Activated T-cell treated with anti-CD3 and anti-CD28 coated beads, Interleukin-2, amount 50 U/mL, for 72 hours (primary cell): ENCODE measurements around the gene RAMP3. TPM values are rescaled to one million over a fixed set of nuclear protein-coding genes. Genes with fewer than 3 reads are reported as not detected.
"Not testable (repeated sequence)": the region's sequence is repeated elsewhere in the genome, so short reads cannot be mapped to it uniquely, and the experiment has no call there.

Experiments used
- ATAC-seq, 2 donors: fragments of 150-1000 bp; cut with Tn5 transposase; replicated peaks in 1 of 2; 2 replicates each; pipeline ENCODE4 v1.10.0; 2021; ENCODE audit warnings: moderate library complexity in 2 of 2, mild to moderate bottlenecking in 1 of 2
- DNase-seq, 2 donors: peaks; one replicate each; pipeline ENCODE4 v3.0.0; 2021 to 2022; ENCODE audit warnings: mixed read lengths in 1 of 2
- H3K27ac Mint-ChIP-seq: one replicate; pipeline ENCODE4 v1.8.0; 2022; ENCODE audit warnings: mild to moderate bottlenecking, moderate library complexity, mixed read lengths
- H3K27me3 Mint-ChIP-seq: one replicate; pipeline ENCODE4 v1.8.0; 2022; ENCODE audit warnings: low read depth, mixed read lengths
- H3K36me3 Mint-ChIP-seq, 2 donors: one replicate each; pipeline ENCODE4 v1.8.0; 2022; ENCODE audit warnings: mixed read lengths in 2 of 2, mild to moderate bottlenecking in 1 of 2; ENCODE audit not compliant: insufficient read depth in 2 of 2
- H3K4me1 Mint-ChIP-seq: one replicate; pipeline ENCODE4 v1.8.0; 2022; ENCODE audit warnings: low read depth, mixed read lengths
- H3K4me3 Mint-ChIP-seq, 2 donors: one replicate each; pipeline ENCODE4 v1.8.0; 2022; ENCODE audit warnings: mild to moderate bottlenecking in 2 of 2, mixed read lengths in 2 of 2, moderate library complexity in 2 of 2
- H3K9me3 Mint-ChIP-seq, 2 donors: one replicate each; pipeline ENCODE4 v1.8.0; 2022; ENCODE audit warnings: mixed read lengths in 2 of 2
- total RNA-seq, 2 donors: library from RNA; stranded (reverse); gene quantifications; one replicate each; pipeline ENCODE4 v1.2.3, GENCODE V29; 2022

RAMP3 gene
- total RNA-seq, 2 donors from 2014 or later = 0.50 TPM; not detected in 1

DNA sequence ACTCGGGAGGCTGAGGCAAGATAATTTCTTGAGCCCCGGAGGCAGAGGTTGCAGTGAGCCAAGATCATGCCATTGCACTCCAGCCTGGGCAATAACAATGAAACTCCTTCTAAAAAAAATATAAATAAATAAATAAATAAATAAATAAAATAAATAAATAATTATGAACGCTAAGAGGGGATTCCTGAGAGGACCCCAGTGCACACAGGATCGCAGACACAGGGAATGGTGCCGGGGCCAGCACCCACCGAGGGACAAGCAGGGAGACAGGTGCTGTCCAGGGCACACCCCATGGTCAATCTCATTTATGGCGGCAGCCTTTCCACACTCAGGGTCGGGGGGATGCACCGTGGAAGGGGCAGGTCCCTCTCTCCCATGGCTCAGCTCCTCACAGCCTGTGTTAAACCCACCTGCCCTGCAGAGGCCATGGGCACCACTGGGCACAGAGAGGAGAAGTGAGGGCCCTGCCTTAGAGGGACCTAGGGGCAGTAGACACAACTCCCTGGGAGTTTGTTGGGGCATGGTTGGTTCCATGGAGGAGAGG, 2.2 kb upstream of the RAMP3 start:
- DNase-seq = no peak
- Mint-ChIP-seq H3K4me3 (no peak overlapping the region), H3K27ac (no peak overlapping the region), H3K36me3 (no peaks in the 10 kb centered on the region), H3K4me1 (peaks cover 5% of the 10 kb centered on the region), H3K27me3 (peaks cover 27% of the 10 kb centered on the region), H3K9me3 (no peaks in the 10 kb centered on the region)
- peak in 1 of 2 donors; percentile 14 for ATAC-seq

DNA sequence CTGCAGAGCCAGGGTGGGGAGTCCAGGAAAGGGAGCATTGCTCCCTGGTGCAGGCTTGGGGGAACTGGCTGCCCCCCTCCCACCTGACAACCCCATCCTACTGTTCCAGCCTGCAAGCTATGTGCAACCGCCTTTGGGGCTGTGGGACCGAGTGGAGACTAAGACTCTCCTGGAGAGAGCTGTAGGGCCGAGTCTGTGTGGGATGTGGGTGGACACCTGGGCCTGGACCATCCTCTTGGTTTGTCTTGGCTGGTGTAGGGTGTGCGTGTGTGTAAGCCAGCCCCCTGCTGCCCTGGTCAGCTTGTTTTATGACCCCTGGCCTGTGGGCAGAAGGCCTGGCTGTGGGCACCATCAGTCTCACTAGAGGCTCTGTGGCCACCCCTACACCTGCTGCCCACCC, 1.6 kb upstream of the RAMP3 start:
- Mint-ChIP-seq H3K36me3 (no peaks in the 10 kb centered on the region), H3K4me3 (no peak overlapping the region), H3K27me3 (peaks cover 27% of the 10 kb centered on the region), H3K9me3 (no peaks in the 10 kb centered on the region), H3K4me1 (peaks cover 5% of the 10 kb centered on the region), H3K27ac (no peak overlapping the region)
- ATAC-seq = no peak
- no peak for DNase-seq

DNA sequence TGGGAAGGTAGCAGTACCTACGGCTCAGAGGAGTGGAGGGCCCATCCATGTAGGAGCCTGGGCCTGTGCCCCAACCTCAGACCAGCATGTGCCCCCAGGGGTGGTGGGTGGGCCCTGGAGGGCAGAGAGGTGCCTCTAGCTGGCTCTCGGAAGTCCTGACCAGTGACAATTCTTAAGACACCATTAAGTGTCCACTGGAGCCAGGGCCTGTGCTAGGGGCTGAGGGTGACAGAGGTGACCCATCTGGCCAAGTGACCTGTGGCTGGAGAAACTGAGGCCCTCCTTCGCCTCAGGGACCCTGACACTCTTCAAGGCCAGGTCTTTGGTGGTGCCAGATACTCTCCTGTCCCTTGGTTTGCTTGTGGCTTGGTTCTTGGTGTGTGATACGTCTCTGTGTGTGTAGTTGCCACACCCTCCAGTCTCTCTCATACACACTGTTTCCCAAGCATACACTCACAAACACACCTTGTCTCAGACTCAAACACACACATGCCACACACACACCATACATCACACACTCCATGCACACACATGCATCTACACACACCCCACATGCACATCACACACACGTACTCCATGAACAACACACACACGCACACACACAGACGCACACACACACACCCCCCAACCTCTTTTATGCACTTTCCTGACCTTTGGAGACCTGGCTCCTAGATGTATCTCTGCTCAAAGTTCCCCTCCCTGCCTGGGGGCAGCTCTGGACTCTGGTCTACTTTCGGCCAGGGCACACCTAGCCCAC, 897 bp upstream of the RAMP3 start:
- no peak for ATAC-seq
- no peak for DNase-seq
- Mint-ChIP-seq H3K36me3 (no peaks in the 10 kb centered on the region), H3K27me3 (peaks cover 27% of the 10 kb centered on the region), H3K4me1 (peaks cover 5% of the 10 kb centered on the region), H3K9me3 (no peaks in the 10 kb centered on the region), H3K27ac (no peak overlapping the region), H3K4me3 (no peak overlapping the region)

DNA sequence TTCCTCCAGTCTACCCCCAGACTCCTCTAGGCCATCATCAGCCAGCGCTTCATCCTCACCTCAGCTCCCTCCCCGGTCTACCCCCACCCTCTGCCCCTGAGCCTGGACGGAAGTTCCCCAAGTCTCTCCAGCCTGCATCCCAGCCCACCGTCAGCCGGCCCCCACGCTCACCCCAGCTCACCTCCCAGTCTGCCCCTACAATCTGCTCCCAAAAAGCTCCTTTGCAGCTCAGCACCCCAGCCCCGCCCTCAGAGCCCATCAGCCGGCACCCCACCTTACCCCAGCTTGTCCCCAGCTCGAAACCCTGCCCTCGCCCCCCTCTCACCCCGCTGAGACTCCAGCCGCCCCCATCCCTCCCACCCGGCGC, 322 bp upstream of the RAMP3 start:
- H3K27me3 Mint-ChIP-seq = peaks cover 27% of the 10 kb centered on the region
- no peak overlapping the region for H3K27ac Mint-ChIP-seq
- H3K4me1 Mint-ChIP-seq = peaks cover 5% of the 10 kb centered on the region
- DNase-seq = no peak
- ATAC-seq = no peak
- no peaks in the 10 kb centered on the region for H3K9me3 Mint-ChIP-seq
- no peak overlapping the region for H3K4me3 Mint-ChIP-seq
- no peaks in the 10 kb centered on the region for H3K36me3 Mint-ChIP-seq

DNA sequence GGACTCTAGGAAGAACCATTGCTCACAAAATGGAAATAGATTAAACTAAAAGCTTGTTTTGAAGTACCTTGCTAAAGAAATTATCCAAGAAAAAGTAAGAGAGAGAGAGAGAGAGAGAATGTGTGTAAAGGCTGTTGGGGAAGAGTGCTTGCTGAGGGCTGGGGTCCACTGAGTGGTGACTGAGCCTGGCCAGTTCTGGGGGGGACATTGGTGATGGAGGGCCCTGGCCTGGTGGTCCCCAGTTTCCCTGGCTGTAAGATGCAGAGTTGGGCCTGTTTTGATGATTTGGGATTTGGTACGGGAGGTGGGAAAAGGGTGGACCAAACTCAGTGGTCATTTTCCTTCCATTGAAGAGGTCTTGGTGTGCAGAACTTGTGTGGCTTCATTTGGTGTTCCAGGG, 880 bp downstream of the RAMP3 start:
- H3K9me3 Mint-ChIP-seq = no peaks in the 10 kb centered on the region
- peaks cover 27% of the 10 kb centered on the region for H3K27me3 Mint-ChIP-seq
- H3K36me3 Mint-ChIP-seq = no peaks in the 10 kb centered on the region
- no peak for DNase-seq
- no peak for ATAC-seq
- H3K27ac Mint-ChIP-seq = no peak overlapping the region
- H3K4me3 Mint-ChIP-seq = no peak overlapping the region
- H3K4me1 Mint-ChIP-seq = peaks cover 5% of the 10 kb centered on the region

DNA sequence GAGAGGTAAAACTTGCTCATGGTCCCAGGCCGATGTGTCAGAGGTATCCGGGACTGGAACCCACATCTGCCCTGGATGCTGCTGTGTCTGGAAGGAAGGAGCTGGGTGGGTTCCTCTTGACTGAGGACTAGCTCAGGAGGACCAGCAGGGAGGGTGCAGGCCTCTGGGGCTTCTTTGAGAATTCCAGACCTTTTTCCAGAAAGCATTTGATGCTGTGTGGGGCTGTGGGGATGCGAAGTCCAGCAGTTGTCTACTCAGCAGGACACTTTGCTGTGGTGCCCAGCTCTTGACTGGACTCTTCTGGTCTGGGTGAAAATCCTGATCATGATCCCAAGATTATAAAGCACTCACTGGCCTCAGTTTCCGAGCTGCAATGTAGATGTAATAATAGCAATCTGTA, 1.7 kb downstream of the RAMP3 start:
- peaks cover 27% of the 10 kb centered on the region for H3K27me3 Mint-ChIP-seq

DNA sequence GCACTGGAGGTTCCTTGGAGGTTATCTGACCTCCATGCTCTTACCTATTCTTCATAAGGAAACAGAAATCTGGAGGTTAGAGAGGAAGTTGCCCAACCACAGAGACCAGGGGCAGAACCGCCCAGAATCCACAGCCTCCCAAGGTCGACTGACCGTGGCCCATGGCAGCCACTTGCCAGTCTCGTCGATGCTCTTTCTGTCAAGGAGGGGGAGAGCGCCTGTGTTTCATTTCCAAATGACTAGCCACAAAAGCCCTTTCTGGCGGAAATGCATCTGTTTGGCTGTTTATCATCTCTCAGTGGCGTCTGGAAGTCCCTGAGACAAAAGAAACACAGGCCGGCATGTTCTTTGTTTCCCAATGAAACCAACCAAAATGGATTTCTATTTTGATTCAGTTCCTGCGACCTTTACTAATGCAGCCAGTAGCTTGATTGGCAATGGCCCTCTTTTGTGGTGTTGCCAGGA, 2.9 kb downstream of the RAMP3 start:
- peaks cover 27% of the 10 kb centered on the region for H3K27me3 Mint-ChIP-seq
- no peak overlapping the region for H3K27ac Mint-ChIP-seq
- H3K36me3 Mint-ChIP-seq = peaks cover 1 to 3% of the 10 kb centered on the region in 2 donors
- peaks cover 5% of the 10 kb centered on the region for H3K4me1 Mint-ChIP-seq
- peaks cover 2 to 4% of the 10 kb centered on the region in 2 donors for H3K9me3 Mint-ChIP-seq
- no peak overlapping the region for H3K4me3 Mint-ChIP-seq
- no peak for DNase-seq
- ATAC-seq = no peak

More for the DNA sequence above, 1.7 kb downstream of the RAMP3 start:
- Mint-ChIP-seq H3K36me3 (no peaks in the 10 kb centered on the region), H3K9me3 (no peaks in the 10 kb centered on the region), H3K4me3 (no peak overlapping the region), H3K27ac (no peak overlapping the region), H3K4me1 (peaks cover 5% of the 10 kb centered on the region)
- ATAC-seq (no peak), DNase-seq (no peak)

DNA sequence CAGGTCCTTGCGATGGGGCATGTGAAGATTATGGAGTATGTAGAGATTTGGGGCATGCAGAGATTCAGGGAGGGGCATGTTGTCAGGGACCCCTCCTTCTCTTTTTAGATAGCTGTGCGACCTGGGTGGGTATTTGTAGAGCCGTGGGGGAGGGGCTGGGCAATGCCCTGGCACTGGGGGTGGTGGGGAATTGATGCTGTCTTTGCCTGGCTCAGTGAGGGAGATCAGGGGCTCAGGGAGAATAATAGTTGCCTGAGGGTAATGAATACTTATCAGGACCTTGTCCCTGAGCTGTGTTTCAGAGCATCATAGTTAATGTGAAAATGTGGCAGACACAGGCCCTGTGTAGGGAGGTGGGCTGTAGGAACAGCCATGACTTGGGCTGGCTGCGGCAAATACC, 3.5 kb downstream of the RAMP3 start:
- Mint-ChIP-seq H3K9me3 (peaks cover 2 to 4% of the 10 kb centered on the region in 2 donors), H3K4me3 (no peak overlapping the region), H3K36me3 (peaks cover 1 to 3% of the 10 kb centered on the region in 2 donors), H3K27me3 (peaks cover 32% of the 10 kb centered on the region), H3K4me1 (peaks cover 5% of the 10 kb centered on the region), H3K27ac (no peak overlapping the region)
- no peak for DNase-seq
- ATAC-seq = no peak

DNA sequence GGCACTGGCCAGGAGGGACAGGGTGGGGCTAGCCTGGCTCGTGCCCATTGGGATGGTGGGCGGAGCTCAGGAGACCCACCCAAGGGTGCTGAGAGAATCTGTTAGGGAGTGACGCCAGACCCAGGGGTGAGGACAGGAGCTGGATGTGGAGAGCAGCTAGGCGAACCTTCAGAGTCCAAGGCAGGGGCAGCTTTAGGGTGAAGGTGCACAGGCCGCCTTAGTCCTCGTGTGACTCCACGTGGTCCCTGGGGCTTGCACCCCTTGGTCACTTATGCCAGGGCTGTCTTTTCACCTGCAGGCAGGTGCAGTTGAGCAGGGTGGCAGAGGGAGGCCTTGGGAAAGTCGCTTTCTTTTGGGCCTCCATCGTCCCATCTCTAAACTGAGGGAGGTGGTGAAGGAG, 4.3 kb downstream of the RAMP3 start:
- peaks cover 1 to 3% of the 10 kb centered on the region in 2 donors for H3K36me3 Mint-ChIP-seq
- H3K27ac Mint-ChIP-seq = no peak overlapping the region
- peaks cover 28% of the 10 kb centered on the region for H3K27me3 Mint-ChIP-seq
- DNase-seq (no peak), ATAC-seq (no peak)
- H3K4me3 Mint-ChIP-seq = no peak overlapping the region
- H3K4me1 Mint-ChIP-seq = peaks cover 5% of the 10 kb centered on the region
- peaks cover 2 to 4% of the 10 kb centered on the region in 2 donors for H3K9me3 Mint-ChIP-seq

DNA sequence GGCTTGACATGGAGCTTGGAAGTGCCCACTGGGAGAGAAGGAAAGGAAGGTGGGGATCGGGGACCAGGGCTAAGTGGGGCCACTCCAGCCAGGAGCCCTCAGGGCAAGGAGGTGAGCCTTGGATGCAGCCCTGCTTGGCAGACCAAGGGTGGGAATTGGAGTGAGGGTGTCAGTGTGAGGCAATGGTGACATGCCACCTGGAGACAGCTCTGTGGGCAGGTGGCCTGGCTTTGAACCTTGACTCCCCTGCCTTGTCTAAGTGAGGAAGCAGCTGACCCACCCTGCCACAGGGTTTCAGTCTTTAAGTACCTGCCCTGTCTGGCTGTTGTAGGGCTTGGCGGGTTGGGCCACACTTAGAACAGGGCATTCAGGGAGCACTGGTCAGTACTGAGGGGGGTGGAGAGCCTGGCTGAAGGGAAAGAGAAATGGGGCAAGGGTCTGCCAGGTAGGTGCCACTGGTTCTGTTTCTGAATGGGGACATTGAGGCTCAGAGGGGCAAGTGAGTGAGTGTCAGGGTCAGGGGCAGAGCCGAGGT, 4.8 kb downstream of the RAMP3 start:
- H3K4me3 Mint-ChIP-seq = no peak overlapping the region
- H3K27me3 Mint-ChIP-seq = peaks cover 23% of the 10 kb centered on the region
- H3K4me1 Mint-ChIP-seq = no peaks in the 10 kb centered on the region
- no peak overlapping the region for H3K27ac Mint-ChIP-seq
- ATAC-seq (no peak), DNase-seq (no peak)
- H3K36me3 Mint-ChIP-seq = peaks cover 1 to 3% of the 10 kb centered on the region in 2 donors
- H3K9me3 Mint-ChIP-seq = peaks cover 2 to 4% of the 10 kb centered on the region in 2 donors

DNA sequence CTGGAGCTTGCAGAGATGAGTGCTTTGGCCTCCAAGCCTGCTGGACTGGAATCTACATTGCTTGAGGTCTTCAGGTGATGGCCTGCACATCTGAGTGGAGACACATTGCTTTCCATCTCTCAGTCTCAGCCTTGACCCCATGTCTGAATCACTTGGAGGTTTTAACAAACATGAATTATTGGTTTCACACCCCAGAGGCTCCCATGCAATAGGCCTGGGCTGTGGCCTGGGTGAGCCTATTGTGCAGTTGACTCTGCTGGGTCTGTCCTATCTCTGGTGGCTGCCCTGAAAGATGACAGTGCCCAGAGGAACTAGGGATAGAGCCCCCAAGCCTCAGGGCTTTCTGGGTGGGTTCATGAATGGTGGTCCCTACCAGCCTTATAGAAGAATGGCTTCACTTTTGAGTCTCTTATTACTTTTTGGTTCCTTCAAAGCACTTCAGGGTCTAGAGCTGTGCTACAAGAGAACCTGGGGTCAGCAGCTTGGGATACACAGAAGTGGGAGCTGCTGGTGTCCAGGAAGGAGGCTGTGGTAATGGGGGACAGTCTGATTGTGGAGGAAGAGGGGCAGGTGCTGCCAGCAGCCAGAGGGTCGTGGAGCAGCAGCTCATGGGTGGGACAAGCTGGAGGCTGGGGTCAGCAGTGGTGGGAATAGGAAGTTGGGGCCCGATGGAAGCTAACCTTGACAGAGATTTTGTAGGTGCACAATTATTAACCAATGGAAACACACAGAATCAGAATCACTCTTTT, 5.5 kb downstream of the RAMP3 start:
- peaks cover 1 to 3% of the 10 kb centered on the region in 2 donors for H3K36me3 Mint-ChIP-seq
- DNase-seq (no peak), ATAC-seq (no peak)
- H3K9me3 Mint-ChIP-seq = peaks cover 2 to 4% of the 10 kb centered on the region in 2 donors
- H3K27ac Mint-ChIP-seq = no peak overlapping the region
- peaks cover 22% of the 10 kb centered on the region for H3K27me3 Mint-ChIP-seq
- no peak overlapping the region for H3K4me3 Mint-ChIP-seq
- no peaks in the 10 kb centered on the region for H3K4me1 Mint-ChIP-seq

DNA sequence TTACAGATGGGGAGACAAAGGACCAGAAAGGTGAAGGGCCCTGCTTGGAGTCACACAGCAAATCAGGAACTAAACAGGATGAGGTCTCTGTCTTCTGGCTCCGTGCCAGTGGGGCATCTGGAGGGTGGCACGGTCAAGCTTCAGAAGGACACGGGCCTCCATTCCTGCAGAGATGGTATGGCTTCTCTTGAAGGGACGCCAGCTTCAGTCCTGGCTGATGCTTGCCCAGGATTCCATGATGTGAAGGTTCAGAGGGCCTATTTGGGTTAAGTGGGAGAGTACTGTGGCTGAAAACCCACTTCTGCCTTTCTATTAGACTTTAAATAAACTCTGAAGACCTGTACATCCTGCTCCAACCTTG, 6.1 kb downstream of the RAMP3 start:
- no peak overlapping the region for H3K4me3 Mint-ChIP-seq
- no peak overlapping the region for H3K27ac Mint-ChIP-seq
- H3K27me3 Mint-ChIP-seq = peaks cover 16% of the 10 kb centered on the region
- no peaks in the 10 kb centered on the region for H3K4me1 Mint-ChIP-seq
- ATAC-seq (no peak), DNase-seq (no peak)
- peaks cover 2 to 4% of the 10 kb centered on the region in 2 donors for H3K9me3 Mint-ChIP-seq
- peaks cover 1 to 3% of the 10 kb centered on the region in 2 donors for H3K36me3 Mint-ChIP-seq

DNA sequence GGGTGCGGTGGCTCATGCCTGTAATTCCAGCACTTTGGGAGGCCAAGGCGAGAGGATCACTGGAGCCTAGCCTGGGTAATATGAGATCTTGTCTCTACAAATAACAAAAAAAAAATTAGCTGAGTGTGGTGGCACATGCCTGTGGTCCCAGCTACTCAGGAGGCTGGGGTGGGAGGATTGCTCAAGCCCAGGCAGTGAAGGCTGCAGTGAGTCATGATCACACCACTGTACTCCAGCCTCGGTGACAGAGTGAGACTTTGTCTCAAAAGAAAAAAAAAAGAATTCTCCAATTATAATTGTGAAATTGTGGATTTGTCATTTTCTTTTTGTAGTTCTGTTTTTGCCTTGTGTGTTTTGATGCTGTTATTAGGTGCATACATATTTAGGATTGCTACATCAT, 6.7 kb downstream of the RAMP3 start:
- not testable (repeated sequence) for H3K9me3 Mint-ChIP-seq, H3K4me1 Mint-ChIP-seq, ATAC-seq, H3K27ac Mint-ChIP-seq, H3K36me3 Mint-ChIP-seq, H3K4me3 Mint-ChIP-seq, DNase-seq
- H3K27me3 Mint-ChIP-seq = peaks cover 11% of the 10 kb centered on the region
